Left renal pelvis (tissue), 4 donors: ENCODE data around the gene CCDC12. TPM values are rescaled to one million over a fixed set of nuclear protein-coding genes. Genes with fewer than 3 reads are reported as not detected.

Experiments
- DNase-seq, 4 donors: peaks; one replicate each; pipeline ENCODE4 v3.0.0-alpha.2; 2013; ENCODE audit warnings: low read depth in 4 of 4, low spot score in 3 of 4
- polyA plus RNA-seq, 4 donors: library from polyadenylated mRNA; unstranded; fragments of 120-200 nt; gene quantifications; one replicate each; pipeline ENCODE4 v1.2.1, GENCODE V29; 2013; ENCODE audit not compliant: insufficient read length in 4 of 4

Gene CCDC12
- polyA plus RNA-seq, 4 donors: 38.9 to 54.5 (median 51.5) TPM

GRCh38 chr3:46943237-46944187, 33.0 kb downstream of the CCDC12 start:
- no peak for DNase-seq

DNA sequence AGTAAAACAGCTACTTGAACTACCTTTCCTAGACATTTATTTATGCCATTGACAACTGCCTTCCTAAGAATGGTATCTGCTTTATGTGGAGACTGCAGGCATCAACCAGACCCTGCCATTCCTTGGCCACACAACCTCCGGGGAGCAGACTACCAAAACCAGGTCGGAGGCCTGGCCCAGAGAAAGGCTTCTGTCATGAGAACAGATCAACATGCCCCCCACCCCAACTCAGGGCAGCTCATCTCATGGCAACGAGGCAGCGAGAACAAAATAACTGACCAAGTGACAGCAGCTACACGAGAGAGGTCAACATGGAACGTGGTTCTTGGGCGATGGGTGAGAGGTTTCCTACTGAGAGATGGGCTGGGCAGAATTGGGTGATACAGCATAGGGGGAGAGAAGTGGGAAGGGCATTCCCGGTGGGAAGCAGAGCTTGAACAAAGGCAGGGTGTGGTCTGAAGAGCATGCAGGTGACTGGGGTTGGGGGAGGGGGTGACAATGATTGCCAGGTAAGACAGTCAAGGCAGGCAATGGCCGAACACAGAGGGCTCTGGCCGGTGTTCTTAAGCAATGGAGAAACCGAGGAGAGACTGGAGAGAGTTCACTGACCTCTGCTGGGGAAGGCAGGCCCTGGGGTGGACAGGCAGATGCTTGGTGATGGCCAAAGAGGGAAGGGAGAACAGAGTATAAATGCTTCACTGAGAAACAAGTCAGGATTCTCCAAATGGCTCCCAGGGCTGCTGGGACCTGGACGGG, 33.9 kb downstream of the CCDC12 start:
- DNase-seq: no peak

DNA sequence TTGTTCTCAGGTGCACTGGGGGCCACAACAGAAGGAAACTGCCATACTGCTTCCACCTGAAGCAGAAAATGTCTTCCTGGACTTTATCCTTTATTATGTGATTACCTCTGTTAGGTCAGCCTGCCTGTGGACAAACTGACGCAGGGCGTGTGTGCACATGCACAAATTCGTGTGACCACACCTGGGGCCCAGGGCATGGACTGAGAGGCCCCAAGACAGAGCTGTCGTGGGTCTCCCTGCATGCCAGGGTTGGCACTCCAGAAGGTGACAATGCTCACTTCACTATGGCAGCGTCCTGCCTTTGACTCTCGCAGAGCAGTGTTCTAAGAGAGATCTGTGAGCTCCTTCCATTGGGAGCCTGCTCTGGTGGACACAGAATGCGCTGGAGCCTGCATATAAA, 34.5 kb downstream of the CCDC12 start:
- DNase-seq: no peak

- no peak for DNase-seq
Observed at GRCh38 chr3:46939578-46940445, 36.7 kb downstream of the CCDC12 start.

DNA sequence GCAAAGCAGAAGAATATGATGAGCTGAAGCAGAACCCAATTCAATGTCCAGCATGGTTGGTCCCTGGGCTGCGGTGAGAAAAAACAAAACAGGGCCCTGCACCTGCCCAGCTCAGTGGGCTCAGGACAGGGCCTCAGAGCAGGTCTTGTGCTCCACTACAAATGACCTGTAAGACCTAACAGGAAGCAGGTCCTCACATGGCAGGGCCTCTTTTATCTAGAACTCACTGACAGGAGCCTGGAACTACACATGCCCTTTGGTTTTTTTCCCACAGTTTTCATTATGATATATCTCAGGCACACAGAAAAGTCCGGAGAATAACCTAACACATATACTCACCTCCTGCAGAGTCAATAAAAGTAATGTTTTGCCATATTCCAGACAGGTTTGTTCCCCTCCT, 38.4 kb downstream of the CCDC12 start:
- DNase-seq: no peak

- no peak for DNase-seq
Observed at GRCh38 chr3:46936733-46937250, 39.8 kb downstream of the CCDC12 start.

- no peak for DNase-seq
Observed at GRCh38 chr3:46935989-46936558, 40.5 kb downstream of the CCDC12 start.

DNA sequence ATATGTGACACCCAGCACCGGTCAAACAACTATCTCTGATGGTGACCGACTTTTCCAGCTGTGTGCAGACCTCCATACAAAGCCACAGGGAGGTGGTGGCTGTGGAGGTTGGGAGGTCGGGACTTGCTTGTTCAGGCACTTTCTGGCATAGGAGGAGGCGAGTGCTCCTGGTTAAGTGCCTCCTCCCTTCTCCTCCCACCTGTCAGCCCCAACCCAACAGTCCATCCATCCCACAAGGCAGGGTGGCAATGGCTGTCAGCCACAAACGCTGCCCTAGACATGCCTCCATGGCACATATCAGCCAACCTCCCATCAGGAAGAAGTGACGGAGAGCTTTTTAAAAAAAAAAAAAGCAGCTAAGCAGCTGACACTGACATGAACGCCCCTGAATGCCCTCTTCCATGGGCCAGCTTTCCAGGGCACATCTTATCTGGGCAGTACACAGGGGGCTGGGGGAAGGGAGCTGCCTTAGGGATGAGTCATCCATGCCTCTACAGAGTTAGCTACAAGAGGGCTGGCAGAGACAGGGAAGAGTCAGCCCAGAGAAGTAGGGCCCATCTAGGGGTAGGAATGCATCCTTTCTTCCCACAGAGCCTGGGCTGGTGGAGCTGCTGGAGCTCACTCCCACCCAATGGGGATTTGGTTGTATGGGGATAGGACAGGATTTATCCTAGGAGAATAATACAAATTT, 41.2 kb downstream of the CCDC12 start:
- DNase-seq: no peak

DNA sequence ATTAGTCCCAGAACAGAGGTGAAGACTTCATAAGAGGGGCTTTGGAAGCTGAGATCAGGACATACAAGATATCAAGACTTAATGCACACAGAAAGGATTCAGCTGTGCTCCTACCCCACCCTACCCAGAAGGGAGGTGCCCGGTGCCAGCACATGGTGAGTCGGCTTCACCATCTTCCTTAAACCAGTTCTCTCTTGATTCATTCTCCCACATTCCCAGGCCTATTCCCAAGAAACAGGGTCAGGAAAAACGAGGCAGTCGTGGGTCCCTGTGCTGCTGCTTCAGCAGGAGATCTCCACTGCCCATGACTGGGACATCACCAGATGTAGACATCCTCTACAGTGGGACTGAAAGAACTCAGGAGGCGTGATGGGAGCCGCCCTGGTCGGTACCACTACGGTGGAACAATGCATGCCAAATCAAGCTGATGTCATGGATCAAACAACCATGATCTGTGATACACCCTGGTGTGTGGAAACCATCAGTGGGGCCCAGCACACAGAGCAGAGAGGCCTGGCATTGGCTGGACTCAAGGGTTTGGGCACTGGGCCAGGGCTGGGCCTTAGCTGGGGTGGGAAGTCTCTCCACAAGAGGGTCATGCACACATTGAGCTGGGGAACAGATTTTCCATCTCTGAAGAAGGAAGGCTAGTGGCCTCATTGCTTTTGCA, 41.9 kb downstream of the CCDC12 start:
- DNase-seq: no peak

- DNase-seq: no peak
Observed at GRCh38 chr3:46934072-46934471, 42.5 kb downstream of the CCDC12 start.

DNA sequence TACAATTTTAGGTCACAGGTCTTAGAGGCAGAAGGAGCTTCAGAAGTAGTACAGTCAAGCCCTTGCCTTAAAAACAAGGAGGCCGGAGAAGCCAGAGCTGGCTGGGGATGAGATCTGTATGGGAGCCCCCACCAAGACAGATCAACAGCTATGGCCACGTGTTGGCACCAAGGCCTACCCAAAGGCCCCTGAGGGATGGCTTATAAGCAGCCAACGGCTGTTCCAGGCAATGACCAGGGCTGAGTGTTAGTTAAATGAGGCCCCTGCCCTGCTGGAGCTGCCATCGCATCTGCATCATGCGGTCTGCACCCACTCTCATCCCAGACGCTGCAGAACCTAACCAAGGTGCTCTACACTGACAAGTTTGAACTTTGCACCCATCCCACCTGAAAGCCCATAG, 43.3 kb downstream of the CCDC12 start:
- no peak for DNase-seq

- DNase-seq: no peak
Observed at GRCh38 chr3:46932455-46933225, 43.9 kb downstream of the CCDC12 start.

DNA sequence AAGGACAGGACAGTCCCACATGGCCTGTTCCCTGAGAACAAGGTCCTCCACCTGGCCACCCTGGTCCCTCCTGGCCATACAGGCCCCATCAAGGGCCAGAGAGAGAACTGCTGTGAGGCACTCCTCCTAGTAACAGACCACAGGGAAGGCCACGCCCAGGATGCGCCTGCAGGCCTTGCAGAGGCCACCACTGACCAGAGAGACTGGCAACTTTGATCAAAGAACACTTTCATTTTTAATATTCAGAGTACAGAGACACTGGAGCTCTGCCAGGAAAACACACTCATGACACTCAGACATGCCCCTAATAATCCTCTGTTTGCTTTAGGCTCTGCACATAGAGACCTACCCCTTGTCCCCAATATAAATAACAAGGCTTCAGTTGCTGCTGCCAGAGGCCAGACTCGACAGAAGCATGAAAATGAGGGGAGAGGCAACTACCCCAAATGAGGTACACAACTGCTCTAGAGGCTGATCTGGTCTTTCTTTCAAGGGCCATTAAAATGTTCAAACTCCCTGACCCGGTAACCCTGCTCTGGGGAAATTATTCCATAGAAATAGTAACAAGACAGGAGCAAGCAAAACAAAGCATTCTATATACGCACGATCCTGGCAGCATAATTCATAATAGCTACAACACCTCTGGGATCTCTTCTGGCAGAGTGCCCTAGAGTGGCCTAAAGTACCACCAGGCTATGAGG, 44.8 kb downstream of the CCDC12 start:
- DNase-seq: no peak

DNA sequence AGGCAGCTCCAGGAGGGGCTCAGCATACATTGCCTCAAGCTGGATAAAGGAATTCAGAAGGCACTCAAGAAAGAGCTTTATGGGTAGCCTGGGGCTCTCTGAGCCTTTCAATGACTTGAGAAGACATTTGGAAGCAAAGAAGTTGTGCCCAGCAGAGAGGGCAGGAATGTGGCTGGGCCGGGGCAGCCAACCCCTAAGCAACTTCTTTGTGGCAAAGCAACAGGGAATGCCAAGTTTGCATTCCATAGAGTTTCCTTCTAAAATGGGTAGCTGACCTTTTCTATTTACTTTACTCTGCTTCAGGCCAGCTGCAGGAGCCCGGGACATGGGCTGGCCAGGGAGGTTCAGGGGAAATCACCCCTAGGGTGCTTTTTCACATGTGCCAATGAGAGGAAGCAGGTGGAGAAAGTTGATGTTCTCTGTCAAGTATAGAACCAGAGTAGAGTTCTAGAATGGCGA, 45.6 kb downstream of the CCDC12 start:
- DNase-seq: no peak

DNA sequence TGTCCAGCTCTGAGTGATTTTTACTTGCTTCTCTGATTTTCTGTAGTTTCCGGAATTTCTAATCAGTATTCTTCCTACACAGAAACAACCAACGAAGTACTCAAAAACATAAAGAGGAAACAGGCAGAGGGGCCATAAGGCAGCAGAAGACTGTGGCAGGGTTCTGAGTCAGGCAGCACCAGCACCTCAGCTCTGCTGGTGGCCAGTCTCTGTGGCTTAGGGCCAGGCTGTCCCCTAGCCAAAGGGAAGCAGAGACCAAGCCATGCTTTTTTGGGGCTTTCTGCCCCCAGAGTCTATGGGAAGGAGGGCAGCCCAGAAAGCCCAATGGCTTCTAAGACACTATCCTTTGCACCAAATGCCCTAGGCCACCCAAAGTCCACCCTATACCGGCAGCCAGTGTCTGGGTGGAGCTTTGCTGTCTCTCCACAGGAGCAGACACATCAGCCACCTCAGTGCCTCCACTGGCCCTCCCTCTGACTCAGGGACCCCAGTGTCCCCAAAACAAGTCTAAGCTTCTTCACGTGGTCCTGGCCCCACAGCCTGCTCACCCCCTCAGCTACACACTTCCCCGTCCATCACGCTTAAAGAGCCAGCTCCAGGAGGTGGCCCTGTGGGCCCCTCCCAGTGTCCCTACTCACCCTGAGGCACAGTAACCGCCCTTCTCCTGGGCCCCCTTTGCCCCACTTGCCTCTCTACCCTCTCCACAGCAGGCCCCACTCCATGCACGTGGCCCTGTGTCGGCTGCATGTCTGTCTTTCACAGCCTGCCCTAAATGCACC, 46.2 kb downstream of the CCDC12 start:
- DNase-seq: no peak

- no peak for DNase-seq
Observed at GRCh38 chr3:46929324-46929723, 47.2 kb downstream of the CCDC12 start.

GRCh38 chr3:46928282-46928681, 48.3 kb downstream of the CCDC12 start:
- no peak for DNase-seq
